PFSK-1 (cell line): Measurements from ENCODE around the gene PRAMEF1. TPM values are rescaled to one million over a fixed set of nuclear protein-coding genes. Genes with fewer than 3 reads are reported as not detected.
"Not testable (repeated sequence)": the region's sequence is repeated elsewhere in the genome, so short reads cannot be mapped to it uniquely, and the experiment has no call there.

Experiments
- FOXP2 ChIP-seq: optimal IDR thresholded peaks from 2 replicates; pipeline ENCODE3; 2011; ENCODE audit warnings: borderline replicate concordance, control low read depth, inconsistent platforms; ENCODE audit not compliant: insufficient read depth; ENCODE audit errors: extremely low read length, extremely low read depth
- POLR2AphosphoS5 ChIP-seq: IDR thresholded peaks from 2 replicates; pipeline ENCODE4 v1.6.1; 2012; ENCODE audit warnings: low read depth, mild to moderate bottlenecking, control low read depth, low read length, moderate library complexity
- SIN3A ChIP-seq: IDR thresholded peaks from 2 replicates; pipeline ENCODE4 v1.6.1; 2012; ENCODE audit warnings: mild to moderate bottlenecking, low read length, moderate library complexity, borderline replicate concordance; ENCODE audit not compliant: insufficient read depth
- TAF1 ChIP-seq: IDR thresholded peaks from 2 replicates; pipeline ENCODE4 v1.6.1; 2012; ENCODE audit warnings: low read length, control low read depth, borderline replicate concordance; ENCODE audit not compliant: insufficient read depth
- polyA plus RNA-seq: library from polyadenylated mRNA; unstranded; fragments of >200 nt; gene quantifications from one replicate; pipeline ENCODE4 v1.2.1, GENCODE V29; 2012; ENCODE audit warnings: low read depth, missing spikeins; ENCODE audit not compliant: insufficient read length
- TF ChIP-seq, protein P1 (sequence below), 2 experiments: IDR thresholded peaks; 2 replicates each; pipeline versions ENCODE4 v1.6.1 to v1.8.0; 2011 to 2012; ENCODE audit warnings: low read depth in 2 of 2, low read length in 2 of 2, control low read depth in 1 of 2, inconsistent platforms in 1 of 2, mild to moderate bottlenecking in 1 of 2, moderate library complexity in 1 of 2; ENCODE audit not compliant: insufficient read depth in 1 of 2

PRAMEF1 gene, protein sequence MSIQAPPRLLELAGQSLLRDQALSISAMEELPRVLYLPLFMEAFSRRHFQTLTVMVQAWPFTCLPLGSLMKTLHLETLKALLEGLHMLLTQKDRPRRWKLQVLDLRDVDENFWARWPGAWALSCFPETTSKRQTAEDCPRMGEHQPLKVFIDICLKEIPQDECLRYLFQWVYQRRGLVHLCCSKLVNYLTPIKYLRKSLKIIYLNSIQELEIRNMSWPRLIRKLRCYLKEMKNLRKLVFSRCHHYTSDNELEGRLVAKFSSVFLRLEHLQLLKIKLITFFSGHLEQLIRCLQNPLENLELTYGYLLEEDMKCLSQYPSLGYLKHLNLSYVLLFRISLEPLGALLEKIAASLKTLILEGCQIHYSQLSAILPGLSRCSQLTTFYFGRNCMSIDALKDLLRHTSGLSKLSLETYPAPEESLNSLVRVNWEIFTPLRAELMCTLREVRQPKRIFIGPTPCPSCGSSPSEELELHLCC
- polyA plus RNA-seq = not detected

DNA sequence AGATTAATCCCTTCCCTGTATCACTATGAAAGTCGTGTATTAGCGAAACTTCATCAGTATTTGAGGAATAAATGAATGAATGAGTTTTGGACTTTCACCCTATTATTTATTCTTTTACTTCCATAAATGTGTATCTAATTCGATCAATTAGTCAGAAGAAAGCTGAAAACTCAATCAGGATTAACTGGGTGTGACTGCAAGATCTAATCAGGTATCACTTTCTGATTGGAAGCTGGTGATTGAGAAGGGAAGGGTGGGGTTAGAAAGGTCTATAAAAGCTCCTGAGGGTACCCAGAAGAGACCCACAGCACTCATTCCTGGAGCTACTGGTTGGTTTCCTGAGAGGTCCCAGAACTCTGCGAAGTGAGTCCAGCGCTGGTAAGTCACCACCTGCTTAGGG is at the start of gene PRAMEF1:
TSS of gene PRAMEF1 (plus strand) at position 301 of the 400 bp plus-strand sequence. CDS start 1,831 bp downstream, outside the sequence.
- TF ChIP-seq TAF1, SIN3A: not testable (repeated sequence)
- TF ChIP-seq, protein P1, sequence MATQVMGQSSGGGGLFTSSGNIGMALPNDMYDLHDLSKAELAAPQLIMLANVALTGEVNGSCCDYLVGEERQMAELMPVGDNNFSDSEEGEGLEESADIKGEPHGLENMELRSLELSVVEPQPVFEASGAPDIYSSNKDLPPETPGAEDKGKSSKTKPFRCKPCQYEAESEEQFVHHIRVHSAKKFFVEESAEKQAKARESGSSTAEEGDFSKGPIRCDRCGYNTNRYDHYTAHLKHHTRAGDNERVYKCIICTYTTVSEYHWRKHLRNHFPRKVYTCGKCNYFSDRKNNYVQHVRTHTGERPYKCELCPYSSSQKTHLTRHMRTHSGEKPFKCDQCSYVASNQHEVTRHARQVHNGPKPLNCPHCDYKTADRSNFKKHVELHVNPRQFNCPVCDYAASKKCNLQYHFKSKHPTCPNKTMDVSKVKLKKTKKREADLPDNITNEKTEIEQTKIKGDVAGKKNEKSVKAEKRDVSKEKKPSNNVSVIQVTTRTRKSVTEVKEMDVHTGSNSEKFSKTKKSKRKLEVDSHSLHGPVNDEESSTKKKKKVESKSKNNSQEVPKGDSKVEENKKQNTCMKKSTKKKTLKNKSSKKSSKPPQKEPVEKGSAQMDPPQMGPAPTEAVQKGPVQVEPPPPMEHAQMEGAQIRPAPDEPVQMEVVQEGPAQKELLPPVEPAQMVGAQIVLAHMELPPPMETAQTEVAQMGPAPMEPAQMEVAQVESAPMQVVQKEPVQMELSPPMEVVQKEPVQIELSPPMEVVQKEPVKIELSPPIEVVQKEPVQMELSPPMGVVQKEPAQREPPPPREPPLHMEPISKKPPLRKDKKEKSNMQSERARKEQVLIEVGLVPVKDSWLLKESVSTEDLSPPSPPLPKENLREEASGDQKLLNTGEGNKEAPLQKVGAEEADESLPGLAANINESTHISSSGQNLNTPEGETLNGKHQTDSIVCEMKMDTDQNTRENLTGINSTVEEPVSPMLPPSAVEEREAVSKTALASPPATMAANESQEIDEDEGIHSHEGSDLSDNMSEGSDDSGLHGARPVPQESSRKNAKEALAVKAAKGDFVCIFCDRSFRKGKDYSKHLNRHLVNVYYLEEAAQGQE (IDR thresholded peaks at IDR 0.05; ENCODE audit: insufficient read depth in 1 of 2, low read depth in 2 of 2, low read length in 2 of 2) = not testable (repeated sequence)

DNA sequence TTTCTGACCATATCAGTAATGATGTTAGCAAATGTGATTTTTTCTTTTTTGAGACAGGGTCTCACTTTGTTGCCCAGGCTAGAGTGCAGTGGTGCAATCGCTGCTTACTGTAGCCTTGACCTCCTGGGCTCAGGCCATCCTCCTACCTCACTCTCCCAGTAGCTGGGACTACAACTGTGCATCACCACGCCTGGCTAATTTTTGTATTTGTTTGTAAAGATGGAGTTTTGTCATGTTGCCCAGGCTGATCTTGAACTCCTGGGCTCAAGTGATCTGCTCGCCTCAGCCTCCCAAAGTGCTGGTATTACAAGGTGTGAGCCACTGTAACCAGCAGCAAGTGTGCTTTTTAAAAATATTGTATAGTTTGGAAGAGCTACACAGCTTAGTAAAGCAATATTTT is 49.3 kb upstream of the PRAMEF1 start:
- TF ChIP-seq, protein P1 (IDR thresholded peaks at IDR 0.05; ENCODE audit: insufficient read depth in 1 of 2, low read depth in 2 of 2, low read length in 2 of 2) = no peak
- TF ChIP-seq POLR2AphosphoS5 (no peak), SIN3A (no peak), FOXP2 (no peak), TAF1 (no peak)

DNA sequence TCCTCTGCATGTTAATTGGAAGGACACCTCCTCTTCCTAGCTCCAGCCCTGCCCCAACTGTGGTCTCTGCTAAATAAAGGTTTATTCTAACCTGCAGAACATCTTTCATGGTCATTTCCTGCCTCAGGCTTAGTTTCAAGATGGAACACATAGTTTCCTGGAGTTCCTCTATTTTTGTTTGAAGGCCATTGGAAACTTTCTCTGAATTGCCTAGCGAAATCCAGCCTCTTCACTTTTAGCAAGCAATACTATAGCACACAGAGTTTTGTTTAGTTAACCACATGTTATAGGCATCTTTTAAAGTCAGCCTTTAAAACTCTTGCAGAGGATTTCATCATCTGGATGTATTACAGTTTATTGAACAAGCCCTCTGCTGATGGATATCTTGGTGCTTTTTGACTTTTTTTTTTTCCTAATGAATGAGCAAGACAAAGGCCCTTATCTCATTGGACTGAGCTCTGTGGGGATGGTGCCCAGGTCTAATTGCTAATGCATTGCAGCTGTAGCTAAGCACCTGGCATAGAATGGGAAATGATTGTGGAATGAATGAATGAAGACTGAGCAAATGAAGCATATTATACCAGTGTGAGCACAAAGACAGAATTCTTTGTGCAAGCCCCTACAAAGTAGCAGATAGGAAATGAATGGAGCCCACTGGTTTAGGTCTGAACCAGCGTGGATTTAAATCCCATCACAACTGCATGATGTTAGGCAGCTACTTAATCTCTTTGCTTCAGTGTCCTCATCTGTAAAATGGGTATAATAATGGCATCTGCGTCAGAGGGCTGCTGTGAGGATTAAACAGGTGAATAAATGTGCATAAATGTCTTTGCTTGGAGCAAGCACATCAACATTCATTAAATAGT is 45.8 kb upstream of the PRAMEF1 start:
- TF ChIP-seq POLR2AphosphoS5 = no peak
- TF ChIP-seq, protein P1 (IDR thresholded peaks at IDR 0.05; ENCODE audit: insufficient read depth in 1 of 2, low read depth in 2 of 2, low read length in 2 of 2) = no peak
- TF ChIP-seq TAF1 = no peak
- no peak for TF ChIP-seq FOXP2
- TF ChIP-seq SIN3A = no peak

DNA sequence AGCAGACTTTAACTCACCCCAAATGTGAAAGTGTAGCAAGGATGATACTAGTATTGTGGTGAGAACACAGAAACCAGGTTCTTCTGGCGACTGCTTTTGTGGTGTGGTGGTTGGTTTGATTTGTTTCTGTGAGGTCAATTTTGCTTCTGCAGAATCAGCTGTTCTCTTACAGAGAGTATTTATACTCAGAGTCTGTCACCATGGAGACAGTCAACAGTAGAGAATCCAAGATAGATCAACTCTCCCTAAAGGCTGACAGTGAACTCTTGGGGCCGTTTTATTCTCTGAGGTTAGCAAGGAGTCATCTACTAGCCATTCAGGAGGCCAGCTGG is 45.2 kb upstream of the PRAMEF1 start, which contains the start of gene CFAP107:
TSS of gene CFAP107 (plus strand) at position 209 of the 332 bp plus-strand sequence. CDS start 231 bp downstream, outside the sequence.
- TF ChIP-seq, protein P1 (IDR thresholded peaks at IDR 0.05; ENCODE audit: insufficient read depth in 1 of 2, low read depth in 2 of 2, low read length in 2 of 2) = no peak
- TF ChIP-seq TAF1 (no peak), SIN3A (no peak), POLR2AphosphoS5 (no peak), FOXP2 (no peak)
